ENCODE measurements around the gene ZNF418. TPM values are rescaled to one million over a fixed set of nuclear protein-coding genes. Genes with fewer than 3 reads are reported as not detected.

The ZNF418 gene
- total RNA-seq, 4 donors from 2014 or later = 2.5 to 5.1 (median 4.3) TPM

DNA sequence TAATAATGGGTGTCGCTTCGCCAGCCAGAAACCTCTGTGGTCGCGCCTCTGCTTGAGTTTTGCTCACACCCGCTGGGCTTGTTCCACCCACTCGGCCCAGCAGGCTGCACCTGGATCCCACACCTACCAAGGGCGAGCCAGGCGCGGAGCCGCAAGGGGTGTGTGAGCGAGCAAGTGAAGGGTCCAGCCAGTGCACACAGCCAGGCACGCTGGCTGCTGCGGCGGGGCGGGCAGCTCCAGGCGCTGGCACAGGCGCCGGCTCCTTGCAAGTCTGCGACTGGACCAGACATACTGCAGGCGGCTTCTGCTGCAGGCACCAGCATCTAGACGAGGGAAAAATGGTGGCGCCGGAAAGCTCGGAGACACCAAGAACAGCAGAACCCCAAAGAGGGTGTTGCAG, 14.1 kb upstream of the ZNF418 start:
- TF ChIP-seq, protein P1, sequence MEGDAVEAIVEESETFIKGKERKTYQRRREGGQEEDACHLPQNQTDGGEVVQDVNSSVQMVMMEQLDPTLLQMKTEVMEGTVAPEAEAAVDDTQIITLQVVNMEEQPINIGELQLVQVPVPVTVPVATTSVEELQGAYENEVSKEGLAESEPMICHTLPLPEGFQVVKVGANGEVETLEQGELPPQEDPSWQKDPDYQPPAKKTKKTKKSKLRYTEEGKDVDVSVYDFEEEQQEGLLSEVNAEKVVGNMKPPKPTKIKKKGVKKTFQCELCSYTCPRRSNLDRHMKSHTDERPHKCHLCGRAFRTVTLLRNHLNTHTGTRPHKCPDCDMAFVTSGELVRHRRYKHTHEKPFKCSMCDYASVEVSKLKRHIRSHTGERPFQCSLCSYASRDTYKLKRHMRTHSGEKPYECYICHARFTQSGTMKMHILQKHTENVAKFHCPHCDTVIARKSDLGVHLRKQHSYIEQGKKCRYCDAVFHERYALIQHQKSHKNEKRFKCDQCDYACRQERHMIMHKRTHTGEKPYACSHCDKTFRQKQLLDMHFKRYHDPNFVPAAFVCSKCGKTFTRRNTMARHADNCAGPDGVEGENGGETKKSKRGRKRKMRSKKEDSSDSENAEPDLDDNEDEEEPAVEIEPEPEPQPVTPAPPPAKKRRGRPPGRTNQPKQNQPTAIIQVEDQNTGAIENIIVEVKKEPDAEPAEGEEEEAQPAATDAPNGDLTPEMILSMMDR (IDR thresholded peaks at IDR 0.05; ENCODE audit: low read depth) = no peak

DNA sequence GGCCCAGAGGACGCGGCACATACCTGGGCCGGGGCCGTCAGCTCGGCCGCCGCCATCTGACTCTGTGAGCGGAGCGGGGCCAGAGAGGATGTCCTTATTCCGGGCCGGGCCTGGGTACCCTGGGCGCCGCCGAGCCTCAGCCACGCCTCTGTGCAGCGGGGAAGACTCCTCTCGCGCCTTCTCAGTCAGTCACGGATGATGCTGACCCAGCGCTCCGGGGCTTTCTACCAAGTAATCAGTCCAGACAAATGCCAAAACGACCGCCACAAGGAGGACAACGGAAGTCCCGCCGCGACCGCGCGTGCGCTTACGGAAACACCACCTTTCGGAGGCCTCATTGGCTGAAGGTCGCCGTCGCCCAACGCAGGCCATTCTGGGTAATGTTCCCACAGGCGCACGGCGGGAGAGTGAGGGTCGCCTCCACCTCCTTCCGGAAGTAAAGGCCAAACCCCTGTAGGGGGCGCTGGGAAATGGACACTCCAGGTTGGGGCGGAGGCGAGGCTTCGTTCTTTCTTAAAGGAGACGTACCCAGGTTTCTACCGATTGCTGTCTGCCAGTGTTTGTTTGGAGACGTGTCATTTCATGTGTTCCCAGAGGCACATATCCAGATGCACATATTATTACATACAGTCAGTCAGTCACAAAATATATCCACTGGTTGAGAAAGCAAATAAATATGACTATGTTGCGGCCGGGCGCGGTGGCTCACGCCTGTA, 12.4 kb upstream of the ZNF418 start, which contains the start of gene ZNF256:
Gene ZNF256, minus strand, starts transcription at position 288 of the 716 bp plus-strand sequence. Its CDS starts 232 bp downstream, at position 56.
- TF ChIP-seq, protein P1 (IDR thresholded peaks at IDR 0.05; ENCODE audit: low read depth) = no peak

DNA sequence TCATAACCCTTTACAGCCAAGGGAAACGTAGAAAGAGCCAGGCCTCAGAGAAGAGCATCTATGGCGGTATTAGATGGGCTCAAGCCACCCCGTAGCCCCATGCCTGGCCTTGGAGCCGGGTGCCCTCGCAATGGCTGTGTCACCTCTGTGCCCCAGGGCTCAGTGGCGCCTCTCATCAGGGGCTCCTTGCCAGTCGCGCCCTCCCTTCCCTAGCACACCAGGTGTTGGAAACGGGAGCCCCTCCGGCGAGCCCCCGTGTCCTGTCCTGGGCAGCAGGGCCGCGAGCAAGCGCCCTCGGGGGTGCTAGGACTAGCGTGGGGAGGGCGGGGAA, 11.9 kb upstream of the ZNF418 start:
- TF ChIP-seq, protein P1 (IDR thresholded peaks at IDR 0.05; ENCODE audit: low read depth) = no peak

DNA sequence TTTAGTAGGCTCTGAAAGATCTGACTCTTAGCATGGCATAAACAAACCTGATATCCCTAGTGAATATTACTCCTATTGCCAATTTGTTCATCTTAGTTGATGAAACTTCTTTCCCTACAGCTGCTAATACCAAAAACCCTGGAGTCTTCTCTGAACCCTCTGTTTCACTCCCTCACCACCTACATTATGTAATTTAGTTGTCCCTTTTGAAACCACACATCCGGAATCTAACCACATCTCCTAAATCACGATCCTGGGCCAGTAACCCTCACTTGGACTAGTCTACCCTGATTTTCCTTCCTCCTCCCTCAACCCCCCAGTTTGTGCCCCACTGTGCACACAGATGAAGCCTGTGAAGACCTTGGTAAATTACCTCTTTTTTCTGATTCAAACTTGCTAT, 11.1 kb upstream of the ZNF418 start:
- TF ChIP-seq, protein P1 (IDR thresholded peaks at IDR 0.05; ENCODE audit: low read depth) = no peak

DNA sequence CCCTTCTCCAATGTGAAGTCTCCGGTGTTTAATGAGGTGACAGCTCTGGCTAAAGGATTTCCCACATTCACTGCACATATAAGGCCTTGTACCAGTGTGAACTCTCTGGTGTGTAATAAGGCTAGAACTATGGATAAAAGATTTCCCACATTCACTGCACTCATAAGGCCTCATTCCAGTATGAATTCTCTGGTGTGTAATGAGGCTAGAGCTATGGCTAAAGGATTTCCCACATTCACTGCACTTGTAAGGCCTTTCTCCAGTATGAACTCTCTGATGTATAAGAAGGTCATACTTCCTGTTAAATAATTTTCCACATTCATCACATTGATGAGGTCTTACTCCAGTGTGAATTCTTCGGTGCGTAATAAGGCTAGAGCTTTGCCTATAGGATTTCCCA, 6.4 kb upstream of the ZNF418 start:
- TF ChIP-seq, protein P1 (IDR thresholded peaks at IDR 0.05; ENCODE audit: low read depth) = no peak

DNA sequence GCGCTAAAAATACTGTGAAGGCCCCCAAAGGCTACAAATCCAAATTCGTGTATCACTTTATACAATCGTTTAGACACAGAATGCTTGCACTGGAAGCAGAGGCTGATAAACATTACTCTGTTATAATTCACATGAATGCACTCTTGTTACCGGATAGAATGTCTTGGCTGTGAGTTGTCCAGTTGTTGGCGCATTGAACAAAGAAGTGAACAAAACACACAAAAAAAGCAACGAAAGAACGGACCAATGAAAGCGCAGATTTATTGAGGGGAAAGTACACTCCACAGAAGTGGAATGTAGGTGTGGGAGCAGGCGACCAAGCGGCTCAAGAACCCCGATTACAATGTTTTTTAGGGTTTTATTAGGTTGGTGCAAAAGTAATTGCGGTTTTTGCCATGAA, 529 bp upstream of the ZNF418 start:
- TF ChIP-seq, protein P1 (IDR thresholded peaks at IDR 0.05; ENCODE audit: low read depth) = no peak

DNA sequence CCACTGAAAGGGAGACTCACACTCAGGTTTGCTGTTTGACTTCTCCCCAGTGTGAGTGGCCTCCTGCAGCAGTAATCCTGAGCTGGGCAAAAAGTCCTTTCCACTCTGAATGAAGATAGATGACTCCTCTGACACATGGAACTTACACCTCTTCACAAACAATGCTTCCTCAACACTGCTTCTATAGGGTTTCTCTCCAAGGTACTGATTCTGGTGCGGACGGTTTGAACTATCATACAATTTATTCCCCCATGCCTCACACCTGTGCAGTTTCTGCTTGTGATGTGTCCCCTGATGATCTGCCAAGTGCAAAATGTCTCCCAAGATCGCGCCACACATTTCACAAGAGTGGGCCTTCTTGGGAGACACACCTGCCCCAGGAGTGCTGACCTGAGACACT, 7.6 kb downstream of the ZNF418 start:
- TF ChIP-seq, protein P1 (IDR thresholded peaks at IDR 0.05; ENCODE audit: low read depth) = no peak

Measured in subcutaneous adipose tissue (tissue), 4 donors.